A673 (cell line): ENCODE measurements around the gene TFAP2C.
A peak's percentile ranks its signal among the peaks of the same experiment; 100 is the strongest.

ENCODE experiments used
- EZH2 ChIP-seq: fragments of 200-600 bp; sonication (generic); IDR thresholded peaks from 2 replicates; pipeline ENCODE4 v1.6.1; 2017; ENCODE audit warnings: borderline replicate concordance, low read depth, mild to moderate bottlenecking, mixed read lengths, antibody characterized with exemption, low read length; ENCODE audit not compliant: poor library complexity, severe bottlenecking
- TF ChIP-seq, protein P1 (sequence below): fragments of 300-800, 200-600 bp; sonication (generic); conservative IDR thresholded peaks from 2 replicates; pipeline ENCODE4 v1.5.1; 2017; ENCODE audit warnings: low read depth, mild to moderate bottlenecking, antibody characterized with exemption, low read length, moderate library complexity, mixed read lengths

DNA sequence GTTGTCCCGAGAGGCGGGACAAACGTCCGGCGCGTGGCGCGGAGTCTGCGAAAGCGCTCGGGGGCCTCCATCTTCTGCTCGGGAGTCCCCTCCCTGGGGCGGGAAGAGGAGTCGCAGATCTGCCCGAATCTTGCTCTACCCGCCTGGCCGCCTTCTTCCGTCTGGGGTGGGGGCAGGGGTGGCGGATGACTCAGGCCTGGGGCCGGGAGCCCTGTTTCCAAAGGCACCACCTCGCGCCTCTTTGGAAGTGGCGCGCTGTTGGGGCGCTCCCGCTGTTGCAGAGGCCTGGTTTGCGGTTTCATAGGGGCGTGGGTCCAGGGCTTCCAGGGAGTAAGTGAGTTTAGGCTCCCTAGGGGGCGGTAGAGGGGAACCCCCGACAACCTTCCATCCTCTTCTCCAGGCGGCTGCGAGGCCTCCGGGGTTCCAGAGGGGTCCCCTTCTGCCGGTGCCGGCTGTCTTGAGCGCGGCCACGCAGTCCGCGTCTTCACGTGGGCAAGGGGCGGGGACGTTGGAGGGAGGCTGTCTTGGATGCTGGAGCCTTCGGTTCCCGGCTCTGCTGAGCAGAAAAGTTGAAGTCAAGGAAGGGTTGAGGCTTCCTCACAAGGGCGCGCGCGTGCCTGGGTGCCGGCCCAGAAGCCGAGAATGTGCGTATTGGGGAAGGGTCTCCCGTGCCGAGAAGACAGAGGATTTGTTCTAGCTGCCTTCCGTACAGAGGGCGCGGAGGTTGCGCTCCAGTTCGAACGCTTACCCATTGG, 2.6 kb upstream of the TFAP2C start:
- TF ChIP-seq, protein P1, sequence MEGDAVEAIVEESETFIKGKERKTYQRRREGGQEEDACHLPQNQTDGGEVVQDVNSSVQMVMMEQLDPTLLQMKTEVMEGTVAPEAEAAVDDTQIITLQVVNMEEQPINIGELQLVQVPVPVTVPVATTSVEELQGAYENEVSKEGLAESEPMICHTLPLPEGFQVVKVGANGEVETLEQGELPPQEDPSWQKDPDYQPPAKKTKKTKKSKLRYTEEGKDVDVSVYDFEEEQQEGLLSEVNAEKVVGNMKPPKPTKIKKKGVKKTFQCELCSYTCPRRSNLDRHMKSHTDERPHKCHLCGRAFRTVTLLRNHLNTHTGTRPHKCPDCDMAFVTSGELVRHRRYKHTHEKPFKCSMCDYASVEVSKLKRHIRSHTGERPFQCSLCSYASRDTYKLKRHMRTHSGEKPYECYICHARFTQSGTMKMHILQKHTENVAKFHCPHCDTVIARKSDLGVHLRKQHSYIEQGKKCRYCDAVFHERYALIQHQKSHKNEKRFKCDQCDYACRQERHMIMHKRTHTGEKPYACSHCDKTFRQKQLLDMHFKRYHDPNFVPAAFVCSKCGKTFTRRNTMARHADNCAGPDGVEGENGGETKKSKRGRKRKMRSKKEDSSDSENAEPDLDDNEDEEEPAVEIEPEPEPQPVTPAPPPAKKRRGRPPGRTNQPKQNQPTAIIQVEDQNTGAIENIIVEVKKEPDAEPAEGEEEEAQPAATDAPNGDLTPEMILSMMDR: peak; percentile 63
- TF ChIP-seq EZH2: peak; percentile 16
